Fibroblast of lung (primary cell): ENCODE measurements around the gene TUBGCP3.

Source experiments
- CTCF ChIP-seq, 2 donors: IDR thresholded peaks in 1 of 2; conservative IDR thresholded peaks in 1 of 2; 1 replicate in 1 of 2; 2 replicates in 1 of 2; pipeline ENCODE4 v1.5.1; 2011 to 2012; ENCODE audit warnings: low read length in 2 of 2, control low read depth in 1 of 2, inconsistent platforms in 1 of 2, low read depth in 1 of 2, mild to moderate bottlenecking in 1 of 2
- EZH2 ChIP-seq: IDR thresholded peaks from 2 replicates; pipeline ENCODE4 v1.5.1; 2012; ENCODE audit warnings: low read length, control low read depth, mild to moderate bottlenecking; ENCODE audit errors: missing control alignments

GRCh38 chr13:112605531-112605990, 17.6 kb upstream of the TUBGCP3 start:
- TF ChIP-seq EZH2: no peak
- TF ChIP-seq CTCF (conservative IDR thresholded peaks at IDR 0.05 in 1 of 2, IDR thresholded peaks at IDR 0.05 in 1 of 2; ENCODE audit: low read depth in 1 of 2, low read length in 2 of 2): no peak
